Prostate gland (tissue), 2 donors: ENCODE measurements around the gene S1PR1.

Experiments
- CTCF ChIP-seq, 4 experiments: fragments of 200-600 bp in 2 of 4; fragments of 450-650 bp in 2 of 4; sonication (generic) in 2 of 4; IDR thresholded peaks; 1 replicate in 3 of 4; 2 replicates in 1 of 4; pipeline ENCODE4 v1.5.1; 2016 to 2019; ENCODE audit warnings: antibody characterized with exemption in 4 of 4, mild to moderate bottlenecking in 2 of 4, moderate library complexity in 2 of 4
- POLR2AphosphoS5 ChIP-seq: sonication (generic); formaldehyde crosslinking; IDR thresholded peaks from one replicate; pipeline ENCODE4 v1.6.1; 2017; ENCODE audit warnings: antibody characterized with exemption

- TF ChIP-seq CTCF (IDR thresholded peaks at IDR 0.05) (no peak), POLR2AphosphoS5 (no peak)
These were observed 45.8 kb upstream of the S1PR1 start for GRCh38 chr1:101191049-101191448.
